Breast epithelium (tissue), 4 donors: ENCODE results near the gene PLCB2. TPM values are rescaled to one million over a fixed set of nuclear protein-coding genes. Genes with fewer than 3 reads are reported as not detected.

Experiments used
- DNase-seq, 2 donors: peaks; one replicate each; pipeline ENCODE4 v3.0.0-alpha.2; 2019; ENCODE audit warnings: low spot score in 2 of 2
- H3K27ac ChIP-seq, 2 donors: fragments of 200-600 bp; sonication (generic) in 1 of 2; one replicate each; pipeline ENCODE4 v1.5.1; 2016 to 2019; ENCODE audit warnings: mild to moderate bottlenecking in 1 of 2
- H3K27me3 ChIP-seq, 2 donors: fragments of 200-600 bp; sonication (generic) in 1 of 2; one replicate each; pipeline versions ENCODE4 v1.5.1 to v1.6.0; 2017 to 2019; ENCODE audit warnings: control low read depth in 1 of 2, mild to moderate bottlenecking in 1 of 2
- H3K36me3 ChIP-seq: fragments of 200-600 bp; one replicate; pipeline ENCODE4 v1.5.1; 2019
- H3K4me1 ChIP-seq, 2 donors: fragments of 200-600 bp; sonication (generic); one replicate each; pipeline ENCODE4 v1.5.1; 2016 to 2019; ENCODE audit warnings: control low read depth in 1 of 2
- H3K4me3 ChIP-seq, 3 donors: fragments of 200-600 bp; sonication (generic); 1 replicate in 2 of 3; 2 replicates in 1 of 3; pipeline ENCODE4 v1.5.1; 2016 to 2019; ENCODE audit warnings: mild to moderate bottlenecking in 3 of 3, moderate library complexity in 2 of 3
- H3K9me3 ChIP-seq, 2 donors: fragments of 200-600 bp; sonication (generic) in 1 of 2; one replicate each; pipeline ENCODE4 v1.5.1; 2016 to 2019; ENCODE audit warnings: control low read depth in 1 of 2
- CTCF ChIP-seq, 3 donors: fragments of 450-650 bp; IDR thresholded peaks; one replicate each; pipeline ENCODE4 v1.5.1; 2016 to 2017; ENCODE audit warnings: antibody characterized with exemption in 3 of 3, mild to moderate bottlenecking in 3 of 3, moderate library complexity in 3 of 3
- POLR2A ChIP-seq: fragments of 450-650 bp; IDR thresholded peaks from one replicate; pipeline ENCODE4 v1.6.1; 2016; ENCODE audit warnings: antibody characterized with exemption, mild to moderate bottlenecking, moderate library complexity
- POLR2AphosphoS5 ChIP-seq, 3 donors: sonication (generic); formaldehyde crosslinking; IDR thresholded peaks; one replicate each; pipeline ENCODE4 v1.6.1; 2017; ENCODE audit warnings: antibody characterized with exemption in 3 of 3
- intact Hi-C: fragments of 100-400 bp; cut with DNase I; formaldehyde crosslinking; loops from one replicate; pipeline ENCODE4 v1.15.1; 2023; ENCODE audit warnings: low total_unique reads
- total RNA-seq, 3 donors: library from RNA; depleted of rRNA; stranded (reverse); fragments of >200 nt; gene quantifications; one replicate each; pipeline ENCODE4 v1.1.0, GENCODE V29; 2016

PLCB2 gene
- total RNA-seq, 3 donors from 2014 or later, result 4.3 to 17.9 (median 13.6) TPM

- H3K27me3 ChIP-seq, result no peaks in the 10 kb centered on the region
- no peaks in the 10 kb centered on the region for H3K36me3 ChIP-seq
- intact Hi-C loops, result no loop called here
- H3K9me3 ChIP-seq, result no peaks in the 10 kb centered on the region
- TF ChIP-seq POLR2A (no peak), POLR2AphosphoS5 (IDR thresholded peaks at IDR 0.05) (no peak), CTCF (IDR thresholded peaks at IDR 0.05) (no peak)
- peaks cover 9 to 23% of the 10 kb centered on the region in 2 donors for H3K4me1 ChIP-seq
- H3K4me3 ChIP-seq, result no peak overlapping the region
- DNase-seq, result no peak
- H3K27ac ChIP-seq, result no peak overlapping the region
Measured at GRCh38 chr15:40344217-40344616, 36.5 kb upstream of the PLCB2 start.

GRCh38 chr15:40343512-40343911 is 35.8 kb upstream of the PLCB2 start:
- Histone ChIP-seq H3K27me3 (no peaks in the 10 kb centered on the region), H3K4me3 (no peak overlapping the region), H3K27ac (peak overlapping the region; percentile 37 to 77), H3K9me3 (no peaks in the 10 kb centered on the region), H3K36me3 (no peaks in the 10 kb centered on the region), H3K4me1 (peaks cover 12 to 30% of the 10 kb centered on the region in 2 donors)
- intact Hi-C loops, result no loop called here
- TF ChIP-seq POLR2A (no peak), POLR2AphosphoS5 (IDR thresholded peaks at IDR 0.05) (no peak), CTCF (IDR thresholded peaks at IDR 0.05) (no peak)
- no peak for DNase-seq

- H3K4me3 ChIP-seq, result no peak overlapping the region
- H3K9me3 ChIP-seq, result no peaks in the 10 kb centered on the region
- peak overlapping the region; percentile 37 to 77 for H3K27ac ChIP-seq
- no peak for TF ChIP-seq POLR2A
- TF ChIP-seq POLR2AphosphoS5 (IDR thresholded peaks at IDR 0.05), result no peak
- no peak for TF ChIP-seq CTCF (IDR thresholded peaks at IDR 0.05)
- no peak for DNase-seq
- no peaks in the 10 kb centered on the region for H3K36me3 ChIP-seq
- intact Hi-C loops, result no loop called here
- no peaks in the 10 kb centered on the region for H3K27me3 ChIP-seq
- peaks cover 18 to 39% of the 10 kb centered on the region in 2 donors for H3K4me1 ChIP-seq
Measured at GRCh38 chr15:40342416-40343320, 34.9 kb upstream of the PLCB2 start.

GRCh38 chr15:40340740-40341400 is 33.1 kb upstream of the PLCB2 start, which contains the start of gene CCDC9B:
TSS of gene CCDC9B (minus strand) at chr15:40340939. CDS start at chr15:40340819, 120 bp downstream.
- no peak for TF ChIP-seq CTCF (IDR thresholded peaks at IDR 0.05)
- TF ChIP-seq POLR2AphosphoS5 (IDR thresholded peaks at IDR 0.05), result peak in 2 of 3 donors; percentile 46 to 77
- Histone ChIP-seq H3K4me1 (peaks cover 27 to 53% of the 10 kb centered on the region in 2 donors), H3K36me3 (no peaks in the 10 kb centered on the region), H3K4me3 (peak within 1 kb of the TSS; percentile 36 to 67 (median 44)), H3K27ac (peak within 1 kb of the TSS; percentile 96 to 97), H3K9me3 (no peaks in the 10 kb centered on the region), H3K27me3 (no peaks in the 10 kb centered on the region)
- intact Hi-C loops, result no loop called here
- peak; percentile 89 to 96 for DNase-seq
